Measurements from ENCODE around the gene PSD4. TPM values are rescaled to one million over a fixed set of nuclear protein-coding genes. Genes with fewer than 3 reads are reported as not detected.

Gene PSD4
- total RNA-seq, 1 experiment from 2014 or later, result 1.0 TPM

GRCh38 chr2:113227698-113228097 is 53.9 kb downstream of the PSD4 start:
- Mint-ChIP-seq H3K27ac (no peak overlapping the region), H3K4me3 (no peak overlapping the region), H3K36me3 (ENCODE audit: insufficient read depth in 1 of 3, low read depth in 3 of 3) (no peaks in the 10 kb centered on the region), H3K9me3 (no peaks in the 10 kb centered on the region), H3K27me3 (ENCODE audit: low read depth) (peaks cover 9% of the 10 kb centered on the region), H3K4me1 (peaks cover 5 to 6% of the 10 kb centered on the region in 2 experiments)
- Histone ChIP-seq H3K9me3 (ENCODE audit: control insufficient read depth, low read depth, low read length) (no peaks in the 10 kb centered on the region), H3K4me1 (ENCODE audit: insufficient read depth, low read length) (no peaks in the 10 kb centered on the region), H3K79me1 (ENCODE audit: insufficient read depth, low read depth, low read length, poor library complexity, severe bottlenecking) (no peaks in the 10 kb centered on the region), H3K23ac (ENCODE audit: insufficient read length, low read depth, low read length) (no peak overlapping the region), H3K14ac (ENCODE audit: insufficient read depth, low read length) (no peak overlapping the region), H4K5ac (ENCODE audit: insufficient read length, low read depth, low read length) (no peak overlapping the region), H3K79me2 (ENCODE audit: insufficient read depth, low read length) (no peaks in the 10 kb centered on the region), H4K8ac (replicated peaks; ENCODE audit: insufficient read length, low read depth, low read length) (no peak overlapping the region), H2BK5ac (ENCODE audit: insufficient read length, low read length) (no peak overlapping the region), H2BK20ac (ENCODE audit: low read depth, low read length, poor library complexity, severe bottlenecking) (no peak overlapping the region), H3T11ph (ENCODE audit: low read length) (no peak overlapping the region), H3K18ac (ENCODE audit: insufficient read length, low read depth, low read length) (no peak overlapping the region), H3K4me2 (ENCODE audit: insufficient read depth, insufficient read length, low read length) (no peak overlapping the region), H3K9ac (ENCODE audit: extremely low read depth, insufficient read length, low read length) (no peak overlapping the region), H3K56ac (ENCODE audit: insufficient read length, low read depth, low read length) (no peak overlapping the region), H4K20me1 (ENCODE audit: control insufficient read depth, insufficient read depth, insufficient read length) (no peaks in the 10 kb centered on the region), H2AFZ (ENCODE audit: low read length) (no peak overlapping the region), H4K91ac (ENCODE audit: insufficient read length, low read depth, low read length) (no peak overlapping the region), H3K27me3 (ENCODE audit: insufficient read depth, low read length) (no peaks in the 10 kb centered on the region), H2AK5ac (ENCODE audit: insufficient read length, low read length) (no peak overlapping the region), H2BK15ac (ENCODE audit: low read depth, low read length) (no peak overlapping the region), H3K27ac (ENCODE audit: insufficient read length, low read depth, low read length) (no peak overlapping the region), H2BK120ac (ENCODE audit: low read depth, low read length, poor library complexity, severe bottlenecking) (no peak overlapping the region), H3K4ac (ENCODE audit: low read depth, low read length) (no peak overlapping the region), H2BK12ac (ENCODE audit: insufficient read length, low read depth, low read length) (no peak overlapping the region), H3K23me2 (ENCODE audit: insufficient read length, low read depth, low read length, poor library complexity, severe bottlenecking) (no peaks in the 10 kb centered on the region)
- TF ChIP-seq, protein P1, sequence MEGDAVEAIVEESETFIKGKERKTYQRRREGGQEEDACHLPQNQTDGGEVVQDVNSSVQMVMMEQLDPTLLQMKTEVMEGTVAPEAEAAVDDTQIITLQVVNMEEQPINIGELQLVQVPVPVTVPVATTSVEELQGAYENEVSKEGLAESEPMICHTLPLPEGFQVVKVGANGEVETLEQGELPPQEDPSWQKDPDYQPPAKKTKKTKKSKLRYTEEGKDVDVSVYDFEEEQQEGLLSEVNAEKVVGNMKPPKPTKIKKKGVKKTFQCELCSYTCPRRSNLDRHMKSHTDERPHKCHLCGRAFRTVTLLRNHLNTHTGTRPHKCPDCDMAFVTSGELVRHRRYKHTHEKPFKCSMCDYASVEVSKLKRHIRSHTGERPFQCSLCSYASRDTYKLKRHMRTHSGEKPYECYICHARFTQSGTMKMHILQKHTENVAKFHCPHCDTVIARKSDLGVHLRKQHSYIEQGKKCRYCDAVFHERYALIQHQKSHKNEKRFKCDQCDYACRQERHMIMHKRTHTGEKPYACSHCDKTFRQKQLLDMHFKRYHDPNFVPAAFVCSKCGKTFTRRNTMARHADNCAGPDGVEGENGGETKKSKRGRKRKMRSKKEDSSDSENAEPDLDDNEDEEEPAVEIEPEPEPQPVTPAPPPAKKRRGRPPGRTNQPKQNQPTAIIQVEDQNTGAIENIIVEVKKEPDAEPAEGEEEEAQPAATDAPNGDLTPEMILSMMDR (conservative IDR thresholded peaks at IDR 0.05), result no peak
- no CpG with 5 or more reads among the region's 3 CpGs for WGBS (ENCODE audit: extremely low coverage, insufficient read length, low lambda C conversion rate)
- DNase-seq, result no peak
